ENCODE results near the gene SBNO2. TPM values are rescaled to one million over a fixed set of nuclear protein-coding genes. Genes with fewer than 3 reads are reported as not detected.
A peak's percentile ranks its signal among the peaks of the same experiment; 100 is the strongest.

Gene SBNO2
- total and polyA plus RNA-seq, 9 of the 15 experiments (the other 6 are each of a cell fraction or from before 2014, with no cell fraction given): 0.01 to 46.2 (median 6.7) TPM

DNA sequence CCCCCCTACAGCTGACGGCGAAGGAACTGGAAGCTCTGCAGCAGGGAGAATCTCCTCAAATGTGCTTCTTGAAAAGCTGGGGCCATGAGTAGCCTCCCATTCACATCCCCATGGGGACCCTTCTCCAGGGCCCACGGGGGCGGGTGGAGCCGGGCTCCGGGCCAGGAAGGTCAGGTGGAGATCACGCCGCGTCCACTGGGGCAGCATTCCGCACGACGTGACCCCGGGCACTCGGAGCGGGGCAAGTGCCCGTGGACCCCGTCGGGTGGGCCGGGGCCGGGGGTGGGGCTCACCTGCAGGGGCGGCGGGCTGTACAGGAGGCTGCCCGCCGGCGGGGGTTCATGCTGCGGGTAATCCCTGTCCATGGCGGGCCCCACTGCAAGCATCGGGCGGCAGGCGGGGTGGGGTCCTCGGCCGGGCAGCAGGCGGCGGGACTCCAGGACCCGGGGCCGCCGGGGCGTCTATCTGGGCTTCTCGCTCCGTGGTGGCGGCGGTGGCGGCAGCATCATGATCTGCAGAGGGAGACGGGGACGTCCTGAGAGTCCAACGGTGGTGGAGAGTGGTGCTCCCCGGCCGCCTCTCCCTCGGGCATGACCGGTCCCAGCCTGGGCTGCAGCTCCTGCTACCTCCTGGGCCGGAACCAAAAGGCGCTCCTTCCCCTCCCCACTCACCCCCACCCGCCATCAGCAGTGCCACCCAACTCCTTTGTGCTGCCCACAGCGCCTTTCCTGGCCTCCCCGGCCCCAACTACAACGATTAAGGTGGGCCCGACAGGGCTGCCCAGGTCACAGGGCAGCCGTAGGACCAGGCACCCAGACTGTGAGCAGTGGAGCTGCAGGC, 20.0 kb downstream of the SBNO2 start:
- no peaks in the 10 kb centered on the region for H4K20me1 ChIP-seq (replicated peaks; ENCODE audit: control insufficient read depth, insufficient read depth, low read length)
- no peak for FAIRE-seq
- H3K9me1 ChIP-seq (ENCODE audit: control insufficient read depth, insufficient read depth, low read length): no peaks in the 10 kb centered on the region
- ChIA-PET POLR2A (no interaction called here), CTCF (ENCODE audit: low intra/inter-chr PET ratio) (no interaction called here)
- intact Hi-C loops (cut with micrococcal nuclease) (no loop called here), in situ Hi-C loops (cut with MboI) (no loop called here)
- H3K27me3 ChIP-seq (ENCODE audit: control insufficient read depth in 2 of 2, insufficient read depth in 2 of 2, low read length in 2 of 2): no peaks in the 10 kb centered on the region
- H3K27ac ChIP-seq (ENCODE audit: extremely low read depth, low read depth, low read length): no peak overlapping the region
- 93% methylated on average over 36 of the region's 58 CpGs for WGBS (ENCODE audit: insufficient coverage, low coverage, missing lambda C conversion rate)
- no peak overlapping the region for H3K4me2 ChIP-seq (ENCODE audit: insufficient read depth, low read length)
- H3K9me3 ChIP-seq (replicated peaks; ENCODE audit: control insufficient read depth, insufficient read depth, low read depth, low read length): no peaks in the 10 kb centered on the region
- peaks cover 19% of the 10 kb centered on the region; the same call in 2 of the 3 replicates for H3K79me2 ChIP-seq (ENCODE audit: control insufficient read depth, insufficient read depth, low read length)
- H3K9ac ChIP-seq (ENCODE audit: insufficient read depth in 1 of 2, low read depth in 2 of 2, low read length in 2 of 2): peak overlapping the region in 1 of 2 experiments; percentile 20; a peak in 1 of 4 replicates
- no peak overlapping the region for H2AFZ ChIP-seq (ENCODE audit: low read depth, low read length)
- ATAC-seq: no peak
- H3K36me3 ChIP-seq (ENCODE audit: control insufficient read depth, insufficient read depth, low read length): peaks cover 37% of the 10 kb centered on the region; the same call in 1 of the 3 replicates
- H3K4me1 ChIP-seq (replicated peaks in 1 of 2; ENCODE audit: control insufficient read depth in 2 of 2, insufficient read depth in 2 of 2, low read length in 2 of 2): peaks cover 0 to 63% of the 10 kb centered on the region in 2 experiments; a peak in 2 of 5 replicates
- no TSS peak for BruUV-seq (replicated peaks)
- no peak for DNase-seq (ENCODE audit: extremely low read depth in 1 of 4, low spot score in 3 of 4)
- H3K4me3 ChIP-seq: no peak overlapping the region
- TF ChIP-seq HOXB6 (CRISPR knock-in tag; IDR thresholded peaks at IDR 0.05; ENCODE audit: borderline replicate concordance): no peak
- TF ChIP-seq, protein P1, sequence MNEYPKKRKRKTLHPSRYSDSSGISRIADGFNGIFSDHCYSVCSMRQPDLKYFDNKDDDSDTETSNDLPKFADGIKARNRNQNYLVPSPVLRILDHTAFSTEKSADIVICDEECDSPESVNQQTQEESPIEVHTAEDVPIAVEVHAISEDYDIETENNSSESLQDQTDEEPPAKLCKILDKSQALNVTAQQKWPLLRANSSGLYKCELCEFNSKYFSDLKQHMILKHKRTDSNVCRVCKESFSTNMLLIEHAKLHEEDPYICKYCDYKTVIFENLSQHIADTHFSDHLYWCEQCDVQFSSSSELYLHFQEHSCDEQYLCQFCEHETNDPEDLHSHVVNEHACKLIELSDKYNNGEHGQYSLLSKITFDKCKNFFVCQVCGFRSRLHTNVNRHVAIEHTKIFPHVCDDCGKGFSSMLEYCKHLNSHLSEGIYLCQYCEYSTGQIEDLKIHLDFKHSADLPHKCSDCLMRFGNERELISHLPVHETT (CRISPR knock-in tag; conservative IDR thresholded peaks at IDR 0.05 in 1 of 2, IDR thresholded peaks at IDR 0.05 in 1 of 2): no peak
- TF ChIP-seq, protein P2, sequence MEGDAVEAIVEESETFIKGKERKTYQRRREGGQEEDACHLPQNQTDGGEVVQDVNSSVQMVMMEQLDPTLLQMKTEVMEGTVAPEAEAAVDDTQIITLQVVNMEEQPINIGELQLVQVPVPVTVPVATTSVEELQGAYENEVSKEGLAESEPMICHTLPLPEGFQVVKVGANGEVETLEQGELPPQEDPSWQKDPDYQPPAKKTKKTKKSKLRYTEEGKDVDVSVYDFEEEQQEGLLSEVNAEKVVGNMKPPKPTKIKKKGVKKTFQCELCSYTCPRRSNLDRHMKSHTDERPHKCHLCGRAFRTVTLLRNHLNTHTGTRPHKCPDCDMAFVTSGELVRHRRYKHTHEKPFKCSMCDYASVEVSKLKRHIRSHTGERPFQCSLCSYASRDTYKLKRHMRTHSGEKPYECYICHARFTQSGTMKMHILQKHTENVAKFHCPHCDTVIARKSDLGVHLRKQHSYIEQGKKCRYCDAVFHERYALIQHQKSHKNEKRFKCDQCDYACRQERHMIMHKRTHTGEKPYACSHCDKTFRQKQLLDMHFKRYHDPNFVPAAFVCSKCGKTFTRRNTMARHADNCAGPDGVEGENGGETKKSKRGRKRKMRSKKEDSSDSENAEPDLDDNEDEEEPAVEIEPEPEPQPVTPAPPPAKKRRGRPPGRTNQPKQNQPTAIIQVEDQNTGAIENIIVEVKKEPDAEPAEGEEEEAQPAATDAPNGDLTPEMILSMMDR (IDR thresholded peaks at IDR 0.05 in 2 of 3, conservative IDR thresholded peaks at IDR 0.05 in 1 of 3; ENCODE audit: insufficient read depth in 2 of 3, low read depth in 1 of 3, low read length in 3 of 3): no peak
- no peak for TF ChIP-seq SETDB1 (IDR thresholded peaks at IDR 0.05; ENCODE audit: low read length)
- TF ChIP-seq BACH1 (tag; IDR thresholded peaks at IDR 0.05): no peak
- TF ChIP-seq TAF7 (tag; IDR thresholded peaks at IDR 0.05): no peak
- TF ChIP-seq NR2F6 (CRISPR knock-in tag; IDR thresholded peaks at IDR 0.05): no peak
- TF ChIP-seq TCFL5 (CRISPR knock-in tag; conservative IDR thresholded peaks at IDR 0.05): no peak
- TF ChIP-seq FOSL1 (tag; conservative IDR thresholded peaks at IDR 0.05): no peak
- TF ChIP-seq, protein P3, sequence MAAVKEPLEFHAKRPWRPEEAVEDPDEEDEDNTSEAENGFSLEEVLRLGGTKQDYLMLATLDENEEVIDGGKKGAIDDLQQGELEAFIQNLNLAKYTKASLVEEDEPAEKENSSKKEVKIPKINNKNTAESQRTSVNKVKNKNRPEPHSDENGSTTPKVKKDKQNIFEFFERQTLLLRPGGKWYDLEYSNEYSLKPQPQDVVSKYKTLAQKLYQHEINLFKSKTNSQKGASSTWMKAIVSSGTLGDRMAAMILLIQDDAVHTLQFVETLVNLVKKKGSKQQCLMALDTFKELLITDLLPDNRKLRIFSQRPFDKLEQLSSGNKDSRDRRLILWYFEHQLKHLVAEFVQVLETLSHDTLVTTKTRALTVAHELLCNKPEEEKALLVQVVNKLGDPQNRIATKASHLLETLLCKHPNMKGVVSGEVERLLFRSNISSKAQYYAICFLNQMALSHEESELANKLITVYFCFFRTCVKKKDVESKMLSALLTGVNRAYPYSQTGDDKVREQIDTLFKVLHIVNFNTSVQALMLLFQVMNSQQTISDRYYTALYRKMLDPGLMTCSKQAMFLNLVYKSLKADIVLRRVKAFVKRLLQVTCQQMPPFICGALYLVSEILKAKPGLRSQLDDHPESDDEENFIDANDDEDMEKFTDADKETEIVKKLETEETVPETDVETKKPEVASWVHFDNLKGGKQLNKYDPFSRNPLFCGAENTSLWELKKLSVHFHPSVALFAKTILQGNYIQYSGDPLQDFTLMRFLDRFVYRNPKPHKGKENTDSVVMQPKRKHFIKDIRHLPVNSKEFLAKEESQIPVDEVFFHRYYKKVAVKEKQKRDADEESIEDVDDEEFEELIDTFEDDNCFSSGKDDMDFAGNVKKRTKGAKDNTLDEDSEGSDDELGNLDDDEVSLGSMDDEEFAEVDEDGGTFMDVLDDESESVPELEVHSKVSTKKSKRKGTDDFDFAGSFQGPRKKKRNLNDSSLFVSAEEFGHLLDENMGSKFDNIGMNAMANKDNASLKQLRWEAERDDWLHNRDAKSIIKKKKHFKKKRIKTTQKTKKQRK (IDR thresholded peaks at IDR 0.05; ENCODE audit: borderline replicate concordance, low read depth, low read length): no peak
